HG02973 (cell line): ENCODE results near the gene TMEM54.
"Not testable (repeated sequence)": the region's sequence is repeated elsewhere in the genome, so short reads cannot be mapped to it uniquely, and the experiment has no call there.

Source experiments
- ATAC-seq: cut with Tn5 transposase; IDR thresholded peaks from one replicate; pipeline ENCODE4 v1.9.1; 2021; ENCODE audit warnings: moderate library complexity; ENCODE audit not compliant: unreplicated experiment

Gene TMEM54

GRCh38 chr1:32919811-32920733, 18.9 kb upstream of the TMEM54 start:
- no peak for ATAC-seq

GRCh38 chr1:32918179-32918578, 17.0 kb upstream of the TMEM54 start:
- ATAC-seq: no peak

DNA sequence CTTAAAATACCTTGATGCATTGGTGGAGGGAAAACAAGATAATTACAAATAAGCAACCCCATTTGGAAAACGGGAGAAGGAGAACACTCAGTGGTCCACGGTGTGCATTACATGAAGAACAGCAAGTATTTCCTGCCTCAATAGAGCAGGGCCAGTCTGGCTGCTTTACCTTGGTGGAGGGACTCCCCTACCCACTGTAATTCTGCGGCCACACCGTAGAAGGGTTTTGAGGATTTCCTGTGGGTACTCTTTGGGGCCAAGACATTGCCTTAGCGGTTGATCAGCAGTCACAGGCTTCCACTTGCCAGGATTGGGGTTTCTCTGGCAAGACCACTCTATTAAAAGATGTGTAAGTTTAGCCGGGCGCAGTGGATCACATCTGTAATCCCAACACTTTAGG, 16.3 kb upstream of the TMEM54 start:
- no peak for ATAC-seq

GRCh38 chr1:32915766-32916706, 14.8 kb upstream of the TMEM54 start:
- ATAC-seq: no peak

GRCh38 chr1:32910319-32910718, 9.1 kb upstream of the TMEM54 start:
- no peak for ATAC-seq

- no peak for ATAC-seq
These were observed 6.2 kb upstream of the TMEM54 start for GRCh38 chr1:32907435-32907834.

DNA sequence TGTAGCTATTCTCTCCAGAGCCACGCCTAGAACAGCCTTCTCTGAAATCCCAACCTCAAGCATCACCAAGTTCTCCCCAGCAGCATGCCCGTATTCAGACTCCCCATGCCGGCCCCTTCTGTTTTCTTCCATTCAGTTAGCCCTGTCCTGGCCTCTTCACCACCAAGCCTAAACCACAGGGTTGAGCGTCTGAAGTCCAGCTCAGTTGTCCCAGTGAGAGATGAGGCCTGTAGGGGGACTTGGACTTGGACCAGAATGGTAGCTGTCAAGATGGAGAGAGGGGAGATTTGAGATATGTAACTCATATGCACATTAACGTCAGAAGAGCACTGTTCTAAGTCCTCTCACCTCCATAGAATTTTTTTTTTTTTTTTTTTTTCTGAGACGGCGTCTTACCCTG, 5.5 kb upstream of the TMEM54 start:
- ATAC-seq: no peak

DNA sequence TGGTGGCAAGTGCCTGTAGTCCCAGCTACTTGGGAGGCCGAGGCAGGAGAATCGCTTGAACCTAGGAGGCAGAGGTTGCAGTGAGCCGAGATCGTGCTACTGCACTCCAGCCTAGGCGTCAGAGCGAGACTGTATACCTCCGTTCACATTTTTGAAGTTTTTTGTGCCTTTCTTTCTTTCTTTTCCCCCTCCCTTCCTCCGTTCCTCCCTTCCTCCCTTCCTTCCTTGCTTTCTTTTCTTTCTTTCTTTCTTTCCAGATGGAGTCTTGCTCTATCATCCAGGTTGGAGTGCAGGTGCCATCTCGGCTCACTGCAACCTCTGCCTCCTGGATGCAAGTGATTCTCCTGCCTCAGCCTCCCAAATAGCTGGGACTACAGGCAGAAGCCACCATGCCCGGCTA, 4.4 kb upstream of the TMEM54 start:
- ATAC-seq: not testable (repeated sequence)

DNA sequence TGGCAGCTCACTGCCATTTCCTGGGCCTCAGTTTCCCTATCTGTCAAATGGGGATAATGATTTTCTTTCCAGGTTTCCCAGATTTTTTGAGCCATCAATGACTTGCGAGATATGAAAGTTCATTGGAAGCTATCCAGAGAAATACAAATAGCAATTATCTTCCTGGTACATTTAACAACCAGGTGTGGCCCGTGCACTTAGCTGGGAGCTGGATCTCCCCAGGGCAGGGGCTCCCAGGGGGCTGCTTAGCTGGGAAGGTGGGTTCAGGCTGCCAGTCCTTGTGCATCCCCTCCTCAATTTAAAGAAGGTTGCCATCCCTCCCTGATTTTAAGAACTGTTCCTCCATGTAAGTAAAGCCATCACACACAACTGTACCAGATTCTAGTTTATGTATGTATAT, 3.6 kb upstream of the TMEM54 start:
- no peak for ATAC-seq

DNA sequence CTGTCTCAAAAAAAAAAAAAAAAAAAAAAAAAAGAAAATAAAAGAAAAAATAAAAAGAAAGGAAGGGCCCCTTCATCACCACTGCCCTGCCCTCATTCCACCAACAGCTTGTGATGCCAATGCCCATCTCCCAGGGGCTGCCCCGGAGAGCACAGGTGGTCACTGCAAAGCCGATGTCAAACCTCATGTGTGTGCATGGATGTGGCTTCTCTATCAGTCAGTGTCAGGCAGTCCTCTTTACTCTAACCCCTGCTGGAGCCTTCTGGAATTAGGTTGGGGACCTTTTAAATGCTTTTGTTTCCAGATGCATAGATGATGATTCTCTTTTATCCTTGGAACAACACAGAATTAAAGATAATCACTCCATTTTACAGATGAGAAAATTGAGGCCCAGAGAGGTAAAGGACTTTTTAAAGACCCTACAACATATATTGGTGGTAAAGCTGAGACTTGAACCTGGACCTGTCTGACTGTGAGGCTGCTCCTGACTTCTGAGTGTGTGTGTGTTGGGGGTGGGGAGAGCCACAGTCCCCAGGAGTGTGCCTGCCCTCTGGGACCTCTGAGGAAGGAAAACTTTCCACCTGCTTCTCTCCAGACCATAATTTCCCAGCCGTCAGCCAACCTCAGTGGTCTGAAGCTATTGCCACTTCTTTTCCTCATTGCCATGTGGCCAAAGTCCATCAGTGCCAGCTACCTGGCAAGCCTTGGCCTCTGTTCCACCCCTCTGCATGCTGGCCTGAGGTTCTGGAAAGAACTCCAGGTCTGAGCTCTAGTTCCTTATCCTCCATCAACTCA, 3.0 kb upstream of the TMEM54 start:
- no peak for ATAC-seq

DNA sequence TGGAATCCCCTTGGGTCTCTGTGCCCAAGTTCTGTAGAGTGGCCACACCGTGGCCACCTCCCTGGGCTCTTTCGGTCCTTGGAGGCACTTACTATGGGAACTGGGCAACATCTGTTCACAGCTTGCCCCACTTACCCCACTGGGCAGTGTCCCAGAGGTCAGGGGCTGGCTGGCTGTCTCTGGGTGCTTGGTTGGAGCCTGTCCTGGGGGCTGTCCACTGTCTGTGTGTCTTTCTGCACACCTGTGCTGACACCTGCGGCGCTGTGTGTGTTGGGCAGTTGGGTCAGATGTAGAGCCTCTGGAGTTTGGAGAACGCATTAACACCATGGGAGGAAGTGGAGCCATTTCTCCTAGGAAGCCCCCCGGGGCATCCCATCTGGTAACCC, 1.3 kb upstream of the TMEM54 start:
- no peak for ATAC-seq

GRCh38 chr1:32901823-32902534, 790 bp upstream of the TMEM54 start:
- ATAC-seq: no peak

DNA sequence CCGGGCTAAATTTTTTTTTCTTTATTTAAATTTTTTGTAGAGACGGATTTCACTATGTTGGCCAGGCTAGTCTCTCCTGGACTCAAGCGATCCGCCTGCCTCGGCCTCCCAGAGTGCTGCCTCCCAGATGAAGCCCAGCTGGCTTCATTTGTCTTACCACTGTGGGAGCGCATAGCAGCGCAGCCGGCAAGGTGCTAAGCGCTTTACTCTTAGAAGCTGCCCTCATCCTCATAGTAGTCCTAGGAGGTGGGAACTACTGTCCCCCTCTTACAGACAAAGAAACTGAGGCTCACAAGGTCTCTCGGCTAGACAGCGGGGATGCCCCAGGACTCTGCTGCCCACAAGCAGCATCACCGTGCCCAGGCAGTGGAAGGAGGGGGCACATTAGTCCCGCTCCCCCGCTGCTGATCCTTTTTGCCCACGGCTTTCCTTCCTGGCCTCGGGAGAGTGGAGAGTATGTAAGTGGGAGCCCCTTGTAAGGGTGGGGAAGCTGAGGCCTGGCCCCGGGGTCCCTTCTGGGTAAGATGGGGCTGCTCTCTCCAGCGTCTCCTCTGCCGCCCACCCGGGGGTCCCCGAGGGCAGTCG, 726 bp downstream of the TMEM54 start:
- ATAC-seq: no peak

DNA sequence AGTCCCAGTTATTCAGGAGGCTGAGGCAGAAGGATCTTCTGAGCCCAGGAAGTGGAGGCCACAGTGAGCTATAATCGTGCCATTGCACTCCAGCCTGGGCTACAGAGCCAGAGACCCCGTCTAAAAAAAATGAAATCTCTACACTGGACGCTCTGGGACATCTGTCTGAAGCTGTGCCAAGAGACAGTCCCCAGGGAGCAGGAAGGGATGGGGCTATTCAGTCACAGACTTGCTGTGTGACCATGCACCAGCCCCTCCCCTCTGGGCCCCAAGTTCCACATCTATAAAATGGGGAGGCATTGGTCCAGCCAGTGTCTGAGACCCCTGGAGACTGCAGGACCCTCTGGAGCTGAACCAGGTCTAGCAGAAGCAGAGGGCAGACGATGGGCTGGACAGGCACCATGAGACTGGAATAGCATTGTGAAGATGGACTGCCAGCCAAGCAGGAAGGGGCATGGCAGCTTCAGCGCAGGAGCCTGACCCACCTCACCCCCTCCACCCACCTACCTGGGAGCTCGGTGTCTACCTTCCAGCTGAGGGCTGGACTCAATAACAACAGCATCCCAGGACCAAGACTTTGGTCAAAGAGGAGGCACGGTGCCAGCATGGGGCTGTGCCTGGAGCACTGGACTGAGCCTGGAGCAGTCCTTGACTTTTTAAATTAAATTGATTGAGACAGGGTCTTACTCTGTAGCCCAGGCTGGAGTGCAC, 1.4 kb downstream of the TMEM54 start:
- no peak for ATAC-seq

GRCh38 chr1:32898958-32899357, 2.2 kb downstream of the TMEM54 start:
- ATAC-seq: no peak

GRCh38 chr1:32898056-32898455, 3.1 kb downstream of the TMEM54 start:
- no peak for ATAC-seq

- no peak for ATAC-seq
These were observed 3.8 kb downstream of the TMEM54 start for GRCh38 chr1:32897082-32898049.

DNA sequence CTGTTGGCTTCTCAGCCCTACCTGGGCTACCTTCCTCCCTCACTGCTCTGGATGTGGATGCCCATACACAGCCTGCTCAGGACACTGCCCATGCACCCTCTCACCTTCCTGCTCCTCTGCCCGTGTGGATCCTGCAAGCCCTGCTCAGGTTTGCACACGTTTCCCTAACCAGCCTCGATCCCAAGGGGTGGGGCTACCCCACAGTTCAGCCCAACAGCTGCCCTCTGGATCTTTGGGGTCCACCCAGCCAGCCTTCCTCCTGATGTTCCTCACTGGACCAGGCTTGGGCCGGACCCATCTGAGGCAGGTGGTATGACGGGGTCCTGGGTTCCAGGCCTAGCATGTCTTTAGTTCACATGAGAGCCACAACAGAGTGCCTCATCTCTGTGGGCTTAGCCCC, 4.7 kb downstream of the TMEM54 start:
- ATAC-seq: no peak
